HUDEP-2 (cell line): ENCODE results near the gene GUCY2F.

Experiments used
- DNase-seq, 76 experiments: peaks; one replicate each; lab custom pipeline; 2025; ENCODE audit not compliant: unreplicated experiment in 76 of 76; lab: John Stamatoyannopoulos, UW

The GUCY2F gene

GRCh38 chrX:109344678-109345077 lies 137.2 kb downstream of the GUCY2F start:
- DNase-seq = no peak

- no peak for DNase-seq
Observed at GRCh38 chrX:109344101-109344500, 137.8 kb downstream of the GUCY2F start.

- no peak for DNase-seq
Observed at GRCh38 chrX:109343671-109344070, 138.2 kb downstream of the GUCY2F start.

- DNase-seq = no peak
Observed at GRCh38 chrX:109336141-109336540, 145.7 kb downstream of the GUCY2F start.

GRCh38 chrX:109327251-109327650 lies 154.6 kb downstream of the GUCY2F start:
- no peak for DNase-seq
